Astrocyte (in vitro differentiated cells and primary cell): ENCODE measurements around the gene CCDC190. TPM values are rescaled to one million over a fixed set of nuclear protein-coding genes. Genes with fewer than 3 reads are reported as not detected.
"Not testable (repeated sequence)": the region's sequence is repeated elsewhere in the genome, so short reads cannot be mapped to it uniquely, and the experiment has no call there.

ENCODE experiments used
- DNase-seq: peaks from one replicate; pipeline ENCODE4 v3.0.0-alpha.2; 2010; ENCODE audit warnings: low read depth
- FAIRE-seq: peaks from 2 replicates; lab custom pipeline; 2011; peaks lifted over from hg19 to GRCh38; lab: Jason Lieb, UNC
- H2AFZ ChIP-seq: 2 replicates; pipeline ENCODE4 v1.6.0; 2012; ENCODE audit warnings: low read depth, low read length, inconsistent platforms
- H3K27ac ChIP-seq: 2 replicates; pipeline ENCODE4 v1.5.1; 2011; ENCODE audit warnings: low read depth, low read length, inconsistent platforms
- H3K27me3 ChIP-seq: 2 replicates; pipeline ENCODE4 v1.6.0; 2011; ENCODE audit warnings: low read length, inconsistent platforms; ENCODE audit not compliant: insufficient read depth
- H3K36me3 ChIP-seq: 2 replicates; pipeline ENCODE4 v1.5.1; 2011; ENCODE audit warnings: low read length, inconsistent platforms; ENCODE audit not compliant: insufficient read depth
- H3K4me1 ChIP-seq: 2 replicates; pipeline ENCODE4 v1.5.1; 2011; ENCODE audit warnings: low read length, inconsistent platforms; ENCODE audit not compliant: insufficient read depth
- H3K4me2 ChIP-seq: 2 replicates; pipeline ENCODE4 v1.6.0; 2012; ENCODE audit warnings: low read length, inconsistent platforms
- H3K4me3 ChIP-seq: 2 replicates; pipeline ENCODE4 v1.5.1; 2011; ENCODE audit warnings: low read depth, mild to moderate bottlenecking, low read length, inconsistent platforms; ENCODE audit not compliant: insufficient read depth
- H3K79me2 ChIP-seq: 2 replicates; pipeline ENCODE4 v1.6.0; 2012; ENCODE audit warnings: mild to moderate bottlenecking, low read length, inconsistent platforms; ENCODE audit not compliant: insufficient read depth
- H3K9ac ChIP-seq: 2 replicates; pipeline ENCODE4 v1.6.0; 2012; ENCODE audit warnings: mild to moderate bottlenecking, low read length, inconsistent platforms
- H3K9me3 ChIP-seq: 2 replicates; pipeline ENCODE4 v1.5.1; 2012; ENCODE audit warnings: low read depth, mild to moderate bottlenecking, low read length, inconsistent platforms; ENCODE audit not compliant: insufficient read depth
- H4K20me1 ChIP-seq: 2 replicates; pipeline ENCODE4 v1.6.0; 2012; ENCODE audit warnings: low read length, inconsistent platforms; ENCODE audit not compliant: insufficient read depth
- H3K27ac Mint-ChIP-seq: one replicate; pipeline ENCODE4 v1.8.0; 2021; ENCODE audit warnings: mild to moderate bottlenecking, mixed read lengths; ENCODE audit not compliant: unreplicated experiment
- H3K27me3 Mint-ChIP-seq: one replicate; pipeline ENCODE4 v1.8.0; 2021; ENCODE audit warnings: low read depth, mixed read lengths; ENCODE audit not compliant: unreplicated experiment
- H3K36me3 Mint-ChIP-seq: one replicate; pipeline ENCODE4 v1.8.0; 2021; ENCODE audit warnings: low read depth, mixed read lengths; ENCODE audit not compliant: unreplicated experiment
- H3K4me1 Mint-ChIP-seq: one replicate; pipeline ENCODE4 v1.8.0; 2021; ENCODE audit warnings: low read depth, mixed read lengths; ENCODE audit not compliant: unreplicated experiment
- H3K4me3 Mint-ChIP-seq: one replicate; pipeline ENCODE4 v1.8.0; 2021; ENCODE audit warnings: mild to moderate bottlenecking, moderate library complexity, mixed read lengths; ENCODE audit not compliant: unreplicated experiment
- H3K9me3 Mint-ChIP-seq: one replicate; pipeline ENCODE4 v1.8.0; 2021; ENCODE audit warnings: mild to moderate bottlenecking, mixed read lengths; ENCODE audit not compliant: unreplicated experiment
- CTCF ChIP-seq: IDR thresholded peaks from 2 replicates; pipeline ENCODE4 v1.5.1; 2011; ENCODE audit warnings: low read depth, mild to moderate bottlenecking, inconsistent platforms, low read length, moderate library complexity; ENCODE audit not compliant: insufficient read depth
- EZH2 ChIP-seq: IDR thresholded peaks from 2 replicates; pipeline ENCODE4 v1.6.1; 2012; ENCODE audit warnings: mild to moderate bottlenecking, low read length, inconsistent platforms; ENCODE audit not compliant: insufficient read depth
- total RNA-seq: library from RNA; stranded (reverse); gene quantifications from 2 replicates; pipeline ENCODE4 v1.2.1, GENCODE V29; 2021

Gene CCDC190
- total RNA-seq, 1 donor from 2014 or later: not detected

- Histone ChIP-seq H3K79me2 (no peaks in the 10 kb centered on the region), H2AFZ (no peak overlapping the region), H3K4me3 (no peak overlapping the region), H3K9me3 (no peaks in the 10 kb centered on the region), H3K9ac (no peak overlapping the region), H3K4me2 (peak overlapping the region; percentile 92), H3K36me3 (no peaks in the 10 kb centered on the region), H3K27ac (no peak overlapping the region), H3K27me3 (no peaks in the 10 kb centered on the region), H4K20me1 (no peaks in the 10 kb centered on the region), H3K4me1 (peaks cover 14% of the 10 kb centered on the region)
- TF ChIP-seq CTCF (no peak), EZH2 (no peak)
- no peaks in the 10 kb centered on the region for H3K36me3 Mint-ChIP-seq
- H3K4me3 Mint-ChIP-seq: no peak overlapping the region
- no peak overlapping the region for H3K27ac Mint-ChIP-seq
- no peak for DNase-seq
- peaks cover 6% of the 10 kb centered on the region for H3K4me1 Mint-ChIP-seq
- H3K9me3 Mint-ChIP-seq: no peaks in the 10 kb centered on the region
- H3K27me3 Mint-ChIP-seq: peaks cover 2% of the 10 kb centered on the region
- no peak for FAIRE-seq
These were observed 37.7 kb downstream of the CCDC190 start for GRCh38 chr1:162823231-162823630.

- Histone ChIP-seq H3K79me2 (no peaks in the 10 kb centered on the region), H3K4me3 (peak overlapping the region; percentile 69), H3K27me3 (no peaks in the 10 kb centered on the region), H4K20me1 (no peaks in the 10 kb centered on the region), H2AFZ (peak overlapping the region; percentile 76), H3K4me1 (peaks cover 14% of the 10 kb centered on the region), H3K9ac (peak overlapping the region; percentile 47), H3K36me3 (no peaks in the 10 kb centered on the region), H3K4me2 (peak overlapping the region; percentile 92), H3K9me3 (no peaks in the 10 kb centered on the region), H3K27ac (no peak overlapping the region)
- peaks cover 2% of the 10 kb centered on the region for H3K27me3 Mint-ChIP-seq
- no peak for FAIRE-seq
- no peak for TF ChIP-seq CTCF
- no peak for TF ChIP-seq EZH2
- peak overlapping the region; percentile 83 for H3K4me3 Mint-ChIP-seq
- H3K9me3 Mint-ChIP-seq: no peaks in the 10 kb centered on the region
- no peaks in the 10 kb centered on the region for H3K36me3 Mint-ChIP-seq
- no peak overlapping the region for H3K27ac Mint-ChIP-seq
- DNase-seq: no peak
- H3K4me1 Mint-ChIP-seq: peaks cover 8% of the 10 kb centered on the region
These were observed 38.4 kb downstream of the CCDC190 start for GRCh38 chr1:162822391-162823200.

GRCh38 chr1:162818666-162819065, 42.3 kb downstream of the CCDC190 start:
- H3K9ac ChIP-seq, H3K4me3 Mint-ChIP-seq, H3K27me3 Mint-ChIP-seq, H3K36me3 ChIP-seq, H3K36me3 Mint-ChIP-seq, H2AFZ ChIP-seq, H3K27ac ChIP-seq, H3K9me3 ChIP-seq, H3K4me1 Mint-ChIP-seq, DNase-seq, H3K79me2 ChIP-seq, H3K4me2 ChIP-seq, H4K20me1 ChIP-seq, FAIRE-seq, H3K9me3 Mint-ChIP-seq, H3K27me3 ChIP-seq, H3K4me3 ChIP-seq, H3K27ac Mint-ChIP-seq: not testable (repeated sequence)
- peaks cover 12% of the 10 kb centered on the region for H3K4me1 ChIP-seq

- H3K36me3 ChIP-seq, H3K27ac Mint-ChIP-seq, H3K27ac ChIP-seq, H3K36me3 Mint-ChIP-seq, H3K27me3 ChIP-seq, FAIRE-seq, H3K4me3 Mint-ChIP-seq, H3K4me3 ChIP-seq, H3K27me3 Mint-ChIP-seq, H3K9me3 Mint-ChIP-seq, H2AFZ ChIP-seq, H3K9ac ChIP-seq, H3K9me3 ChIP-seq, H3K4me1 Mint-ChIP-seq, H4K20me1 ChIP-seq, DNase-seq, H3K79me2 ChIP-seq, H3K4me2 ChIP-seq, H3K4me1 ChIP-seq: not testable (repeated sequence)
These were observed 42.8 kb downstream of the CCDC190 start for GRCh38 chr1:162818136-162818535.

GRCh38 chr1:162812357-162812756, 48.6 kb downstream of the CCDC190 start:
- not testable (repeated sequence) for H3K4me3 Mint-ChIP-seq, H3K27me3 Mint-ChIP-seq

More at GRCh38 chr1:162812357-162812756, 48.6 kb downstream of the CCDC190 start:
- not testable (repeated sequence) for H4K20me1 ChIP-seq, H2AFZ ChIP-seq, FAIRE-seq, DNase-seq, H3K9me3 ChIP-seq, H3K36me3 ChIP-seq, H3K79me2 ChIP-seq, H3K4me3 ChIP-seq, H3K4me1 ChIP-seq, H3K27ac ChIP-seq, H3K27ac Mint-ChIP-seq, H3K36me3 Mint-ChIP-seq, H3K9me3 Mint-ChIP-seq, H3K9ac ChIP-seq, H3K27me3 ChIP-seq, H3K4me1 Mint-ChIP-seq, H3K4me2 ChIP-seq
